Measurements from ENCODE around the gene PGGHG.

- TF ChIP-seq CTCF (conservative IDR thresholded peaks at IDR 0.05 in 1 of 2, IDR thresholded peaks at IDR 0.05 in 1 of 2; ENCODE audit: extremely low read depth in 1 of 2, insufficient read depth in 1 of 2, low read depth in 1 of 2, low read length in 2 of 2) (no peak), EZH2 (IDR thresholded peaks at IDR 0.05; ENCODE audit: borderline replicate concordance, low read length) (no peak)
Measured at GRCh38 chr11:316031-316701, 27.2 kb downstream of the PGGHG start.
